MCF 10A (cell line): ENCODE data around the gene PGRMC1. TPM values are rescaled to one million over a fixed set of nuclear protein-coding genes. Genes with fewer than 3 reads are reported as not detected.

Experiments
- BruUV-seq: library from RNA; stranded (reverse); fragments of 400-500 nt; replicated peaks from 2 replicates; lab custom pipeline; 2021; lab: Mats Ljungman, UMichigan
- CTCF ChIA-PET: fragments of 300-600 bp; sonication (Branson Sonifier 250); formaldehyde crosslinking; extraction: SDS; loops from one replicate; lab custom pipeline; 2021; ENCODE audit warnings: antibody characterized with exemption, inconsistent platforms; lab: Yijun Ruan, JAX
- POLR2A ChIA-PET: fragments of 300-600, 350-650 bp; sonication (Branson Sonifier 250); formaldehyde crosslinking; extraction: SDS; loops from one replicate; lab custom pipeline; 2020; ENCODE audit warnings: antibody characterized with exemption, inconsistent platforms; lab: Yijun Ruan, JAX
- DNase-seq: peaks from one replicate; pipeline ENCODE4 v3.0.0-alpha.2; 2018; ENCODE audit not compliant: unreplicated experiment
- H3K27ac Mint-ChIP-seq: one replicate; pipeline ENCODE4 v1.8.0; 2022; ENCODE audit warnings: mild to moderate bottlenecking, low read depth, mixed read lengths; ENCODE audit not compliant: unreplicated experiment
- H3K27me3 Mint-ChIP-seq: one replicate; pipeline ENCODE4 v1.8.0; 2022; ENCODE audit warnings: mixed read lengths; ENCODE audit not compliant: insufficient read depth, unreplicated experiment
- H3K36me3 Mint-ChIP-seq: one replicate; pipeline ENCODE4 v1.8.0; 2022; ENCODE audit warnings: mild to moderate bottlenecking, moderate library complexity, mixed read lengths; ENCODE audit not compliant: insufficient read depth, unreplicated experiment
- H3K4me1 Mint-ChIP-seq: one replicate; pipeline ENCODE4 v1.8.0; 2022; ENCODE audit warnings: mixed read lengths; ENCODE audit not compliant: insufficient read depth, unreplicated experiment
- H3K4me3 Mint-ChIP-seq: one replicate; pipeline ENCODE4 v1.8.0; 2022; ENCODE audit warnings: mild to moderate bottlenecking, moderate library complexity, mixed read lengths; ENCODE audit not compliant: unreplicated experiment
- H3K9me3 Mint-ChIP-seq: one replicate; pipeline ENCODE4 v1.8.0; 2022; ENCODE audit warnings: mixed read lengths; ENCODE audit not compliant: unreplicated experiment
- CTCF ChIP-seq: fragments of 200-600 bp; IDR thresholded peaks from one replicate; pipeline ENCODE4 v1.8.0; 2022; ENCODE audit warnings: antibody characterized with exemption, mild to moderate bottlenecking; ENCODE audit not compliant: unreplicated experiment
- intact Hi-C: fragments of 100-400 bp; cut with micrococcal nuclease; formaldehyde crosslinking; loops from 2 replicates; pipeline ENCODE4 v1.14.1; 2022
- total RNA-seq: library from RNA; stranded (reverse); gene quantifications from 2 replicates; pipeline ENCODE4 v1.2.3, GENCODE V29; 2022

PGRMC1 gene
- total RNA-seq, 1 experiment from 2014 or later, result 40.7 TPM

GRCh38 chrX:119238557-119238956 lies 2.5 kb downstream of the PGRMC1 start:
- intact Hi-C loops, result no loop called here
- Mint-ChIP-seq H3K4me3 (no peak overlapping the region), H3K9me3 (no peaks in the 10 kb centered on the region), H3K27ac (no peak overlapping the region), H3K27me3 (peaks cover 47% of the 10 kb centered on the region), H3K4me1 (peaks cover 13% of the 10 kb centered on the region), H3K36me3 (peaks cover 9% of the 10 kb centered on the region)
- no TSS peak for BruUV-seq
- POLR2A ChIA-PET, result interaction anchor here (0.7 to 2.6 kb wide), 5 partner anchors 10 to 161 kb away, joined by 3 to 11 read pairs (median 4); no protein-coding TSS in a partner anchor
- no peak for TF ChIP-seq CTCF
- DNase-seq, result no peak
- CTCF ChIA-PET, result interaction anchor here (1.2 kb wide), 2 partner anchors 9 to 10 kb away, joined by 3 read pairs; no protein-coding TSS in a partner anchor

GRCh38 chrX:119240356-119240755 lies 4.3 kb downstream of the PGRMC1 start:
- Mint-ChIP-seq H3K27me3 (peaks cover 31% of the 10 kb centered on the region), H3K36me3 (peaks cover 15% of the 10 kb centered on the region), H3K4me3 (no peak overlapping the region), H3K4me1 (peaks cover 11% of the 10 kb centered on the region), H3K9me3 (no peaks in the 10 kb centered on the region), H3K27ac (no peak overlapping the region)
- DNase-seq, result peak; percentile 47
- intact Hi-C loops, result no loop called here
- no TSS peak for BruUV-seq
- TF ChIP-seq CTCF, result no peak
- ChIA-PET POLR2A (no interaction called here), CTCF (no interaction called here)

- ChIA-PET POLR2A (no interaction called here), CTCF (interaction anchor here (0.6 to 1.1 kb wide), 2 partner anchors 10 to 96 kb away, joined by 3 read pairs; no protein-coding TSS in a partner anchor)
- H3K27ac Mint-ChIP-seq, result no peak overlapping the region
- BruUV-seq, result no TSS peak
- H3K4me1 Mint-ChIP-seq, result no peaks in the 10 kb centered on the region
- no peak for TF ChIP-seq CTCF
- peaks cover 10% of the 10 kb centered on the region for H3K27me3 Mint-ChIP-seq
- no peak for DNase-seq
- intact Hi-C loops, result no loop called here
- H3K36me3 Mint-ChIP-seq, result peaks cover 14% of the 10 kb centered on the region
- H3K9me3 Mint-ChIP-seq, result no peaks in the 10 kb centered on the region
- no peak overlapping the region for H3K4me3 Mint-ChIP-seq
These were observed 11.6 kb downstream of the PGRMC1 start for GRCh38 chrX:119247702-119248101.

- DNase-seq, result no peak
- intact Hi-C loops, result no loop called here
- TF ChIP-seq CTCF, result no peak
- CTCF ChIA-PET, result interaction anchor here (2.3 kb wide), 1 partner anchor 16 kb away, joined by 8 read pairs; no protein-coding TSS in a partner anchor
- POLR2A ChIA-PET, result no interaction called here
- Mint-ChIP-seq H3K4me3 (no peak overlapping the region), H3K4me1 (no peaks in the 10 kb centered on the region), H3K27ac (no peak overlapping the region), H3K27me3 (peaks cover 10% of the 10 kb centered on the region), H3K9me3 (peaks cover 6% of the 10 kb centered on the region), H3K36me3 (peaks cover 3% of the 10 kb centered on the region)
- no TSS peak for BruUV-seq
These were observed 13.8 kb downstream of the PGRMC1 start for GRCh38 chrX:119249891-119250290.
